AG04450 (cell line): ENCODE results near the gene TRDN. TPM values are rescaled to one million over a fixed set of nuclear protein-coding genes. Genes with fewer than 3 reads are reported as not detected.

ENCODE experiments used
- CTCF ChIA-PET: fragments of 300-600, 350-600 bp; formaldehyde crosslinking; extraction: SDS; loops from one replicate; lab custom pipeline; 2022; ENCODE audit warnings: antibody characterized with exemption, inconsistent platforms; lab: Charles Lee
- POLR2A ChIA-PET: fragments of 350-600 bp; formaldehyde crosslinking; extraction: SDS; loops from one replicate; lab custom pipeline; 2021; ENCODE audit warnings: antibody characterized with exemption, inconsistent platforms; lab: Yijun Ruan, JAX
- DNase-seq: peaks from one replicate; pipeline ENCODE4 v3.0.0-alpha.2; 2011; ENCODE audit warnings: low read depth, low spot score
- H3K27ac ChIP-seq: one replicate; pipeline ENCODE4 v1.5.1; 2012; ENCODE audit warnings: low read depth, low read length, control low read depth
- H3K27me3 ChIP-seq: one replicate; pipeline ENCODE4 v1.6.0; 2012; ENCODE audit warnings: low read length; ENCODE audit not compliant: control insufficient read depth, insufficient read depth
- H3K4me3 ChIP-seq: 2 replicates; pipeline ENCODE4 v1.5.1; 2011; ENCODE audit warnings: mild to moderate bottlenecking, low read depth, low read length, control low read depth
- H3K9me3 ChIP-seq: 2 replicates; pipeline ENCODE4 v1.5.1; 2012; ENCODE audit warnings: low read length; ENCODE audit not compliant: control insufficient read depth, insufficient read depth
- polyA plus RNA-seq: library from polyadenylated mRNA; depleted of rRNA; stranded (reverse); fragments of >200 nt; gene quantifications from 2 replicates; pipeline ENCODE4 v1.2.3, GENCODE V29; 2011
- TF ChIP-seq, protein P1 (sequence below): IDR thresholded peaks from 2 replicates; pipeline ENCODE4 v1.5.1; 2011; ENCODE audit warnings: low read depth, low read length, control low read depth, inconsistent platforms

The TRDN gene
- polyA plus RNA-seq, 1 experiment: not detected

DNA sequence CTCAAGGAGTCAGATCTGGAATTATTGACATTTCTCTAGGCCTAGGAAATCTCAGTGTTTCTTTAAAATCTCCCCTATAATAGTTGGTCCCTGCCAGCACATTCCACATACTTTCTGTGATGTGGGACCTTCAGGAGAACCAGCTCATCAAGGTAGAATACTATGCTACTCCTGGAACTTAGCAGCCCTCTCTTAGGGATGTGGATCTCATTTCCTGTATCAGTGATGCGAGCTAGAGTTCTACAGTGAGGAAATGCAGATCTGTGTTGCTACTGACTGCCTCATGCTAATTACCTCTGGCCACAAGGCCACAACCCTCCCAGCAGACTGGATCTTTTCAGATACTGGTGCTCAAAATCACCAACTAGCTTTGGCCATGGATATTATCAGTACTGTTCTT is 446.9 kb downstream of the TRDN start:
- Histone ChIP-seq H3K27ac (no peak overlapping the region), H3K27me3 (no peaks in the 10 kb centered on the region), H3K4me3 (no peak overlapping the region), H3K9me3 (peaks cover 3% of the 10 kb centered on the region; the same call in 1 of the 2 replicates)
- ChIA-PET CTCF (no interaction called here), POLR2A (no interaction called here)
- TF ChIP-seq, protein P1, sequence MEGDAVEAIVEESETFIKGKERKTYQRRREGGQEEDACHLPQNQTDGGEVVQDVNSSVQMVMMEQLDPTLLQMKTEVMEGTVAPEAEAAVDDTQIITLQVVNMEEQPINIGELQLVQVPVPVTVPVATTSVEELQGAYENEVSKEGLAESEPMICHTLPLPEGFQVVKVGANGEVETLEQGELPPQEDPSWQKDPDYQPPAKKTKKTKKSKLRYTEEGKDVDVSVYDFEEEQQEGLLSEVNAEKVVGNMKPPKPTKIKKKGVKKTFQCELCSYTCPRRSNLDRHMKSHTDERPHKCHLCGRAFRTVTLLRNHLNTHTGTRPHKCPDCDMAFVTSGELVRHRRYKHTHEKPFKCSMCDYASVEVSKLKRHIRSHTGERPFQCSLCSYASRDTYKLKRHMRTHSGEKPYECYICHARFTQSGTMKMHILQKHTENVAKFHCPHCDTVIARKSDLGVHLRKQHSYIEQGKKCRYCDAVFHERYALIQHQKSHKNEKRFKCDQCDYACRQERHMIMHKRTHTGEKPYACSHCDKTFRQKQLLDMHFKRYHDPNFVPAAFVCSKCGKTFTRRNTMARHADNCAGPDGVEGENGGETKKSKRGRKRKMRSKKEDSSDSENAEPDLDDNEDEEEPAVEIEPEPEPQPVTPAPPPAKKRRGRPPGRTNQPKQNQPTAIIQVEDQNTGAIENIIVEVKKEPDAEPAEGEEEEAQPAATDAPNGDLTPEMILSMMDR: no peak
- DNase-seq: no peak

DNA sequence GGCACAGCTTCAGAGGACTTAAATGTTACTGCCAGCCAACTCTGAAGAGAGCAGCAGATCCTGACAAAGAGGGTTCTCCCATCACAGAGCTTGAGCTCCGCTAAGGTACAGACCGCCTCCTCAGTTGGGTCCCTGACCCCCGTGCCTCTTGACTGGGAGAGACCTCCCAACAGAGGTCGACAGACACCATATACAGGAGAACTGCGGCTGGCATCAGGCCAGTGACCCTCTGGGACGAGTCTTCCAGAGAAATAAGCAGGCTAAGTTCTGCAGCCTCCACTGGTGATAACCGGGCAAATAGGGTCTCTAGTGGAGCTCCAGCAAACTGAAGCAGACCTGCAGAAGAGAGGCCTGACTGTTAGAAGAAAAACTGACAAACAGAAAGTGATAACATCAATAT is 453.8 kb downstream of the TRDN start:
- ChIA-PET CTCF (interaction anchor here (0.6 kb wide), 1 partner anchor 365 kb away, joined by 3 read pairs; no protein-coding TSS in a partner anchor), POLR2A (no interaction called here)
- H3K4me3 ChIP-seq: no peak overlapping the region
- peaks cover 11% of the 10 kb centered on the region; the same call in 1 of the 2 replicates for H3K9me3 ChIP-seq
- H3K27ac ChIP-seq: no peak overlapping the region
- TF ChIP-seq, protein P1: no peak
- H3K27me3 ChIP-seq: no peaks in the 10 kb centered on the region
- no peak for DNase-seq

DNA sequence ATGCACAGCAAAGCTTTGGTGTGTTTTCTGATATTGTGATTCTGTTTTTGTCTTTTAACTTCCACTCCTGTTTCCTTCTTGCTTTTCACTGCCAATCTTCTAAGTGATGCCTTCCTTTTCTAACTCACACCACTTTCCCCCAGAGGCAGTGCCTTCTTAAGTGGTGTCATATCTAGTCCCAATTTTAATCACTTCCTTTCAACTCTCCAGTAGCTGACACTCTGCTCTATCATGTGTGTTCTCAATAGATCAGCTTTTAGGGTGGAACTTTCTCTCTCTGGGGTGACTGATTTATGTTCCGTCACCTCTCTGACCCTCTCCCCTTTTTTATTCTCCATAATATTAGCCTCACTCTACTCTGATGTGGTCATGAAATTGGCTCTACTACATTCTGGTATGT is 460.0 kb downstream of the TRDN start:
- H3K27me3 ChIP-seq: no peaks in the 10 kb centered on the region
- ChIA-PET CTCF (no interaction called here), POLR2A (no interaction called here)
- H3K9me3 ChIP-seq: no peaks in the 10 kb centered on the region
- H3K27ac ChIP-seq: no peak overlapping the region
- TF ChIP-seq, protein P1: no peak
- no peak for DNase-seq
- no peak overlapping the region for H3K4me3 ChIP-seq

DNA sequence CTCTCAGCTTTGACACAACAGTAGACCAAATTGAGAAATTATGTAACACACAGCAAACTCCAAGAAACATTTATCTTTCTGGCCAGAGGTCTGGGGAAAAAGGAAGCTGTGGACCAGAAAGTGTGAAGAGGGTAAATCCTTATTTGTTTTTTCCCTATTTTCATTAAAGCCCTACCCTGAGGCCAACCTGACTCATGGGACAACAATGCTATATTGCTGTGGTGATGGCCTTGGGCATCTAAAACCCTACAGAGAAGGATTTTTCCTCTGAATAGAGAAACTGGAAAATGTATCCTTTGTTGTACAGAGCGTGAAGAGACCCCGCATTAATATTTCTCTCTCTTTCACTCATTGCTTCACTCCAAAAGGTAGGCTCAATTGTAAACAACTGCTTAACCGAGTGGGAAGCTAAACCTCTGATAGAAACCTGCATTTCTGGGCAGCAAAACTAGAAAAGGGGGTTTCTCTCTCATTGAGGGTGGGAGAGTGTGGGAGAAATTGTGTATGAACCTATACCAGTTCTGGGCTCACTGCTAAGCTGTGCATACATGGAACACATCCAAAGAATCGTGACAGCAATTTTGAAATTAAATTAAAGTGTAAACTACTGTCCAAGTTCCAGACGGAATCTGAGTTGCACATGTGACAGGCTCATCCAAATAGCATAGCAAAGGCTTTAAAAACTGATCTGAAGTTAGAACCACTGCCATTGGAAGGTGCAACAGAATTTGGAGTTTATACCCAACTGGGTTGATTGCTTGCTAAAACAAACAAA is 465.2 kb downstream of the TRDN start:
- DNase-seq: no peak
- H3K27me3 ChIP-seq: no peaks in the 10 kb centered on the region
- no peak overlapping the region for H3K27ac ChIP-seq
- TF ChIP-seq, protein P1: no peak
- H3K4me3 ChIP-seq: no peak overlapping the region
- ChIA-PET CTCF (no interaction called here), POLR2A (no interaction called here)
- H3K9me3 ChIP-seq: no peaks in the 10 kb centered on the region

DNA sequence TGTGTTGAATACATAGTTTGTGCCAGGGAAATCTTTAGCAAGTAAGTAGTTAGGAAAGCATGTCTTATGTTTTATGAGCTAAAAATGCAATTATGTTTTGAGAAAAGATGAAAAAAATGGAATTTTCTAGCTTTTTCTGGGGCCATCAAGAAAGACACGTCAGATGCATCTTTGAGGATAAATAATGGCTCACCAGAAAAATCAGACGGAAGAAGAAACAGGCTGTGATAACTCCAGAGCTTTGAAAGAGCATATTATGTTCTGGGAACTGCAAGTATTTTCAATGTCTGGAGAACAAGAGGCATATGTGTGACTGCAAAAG is 467.0 kb downstream of the TRDN start:
- POLR2A ChIA-PET: no interaction called here
- Histone ChIP-seq H3K27ac (no peak overlapping the region), H3K27me3 (no peaks in the 10 kb centered on the region), H3K9me3 (no peaks in the 10 kb centered on the region), H3K4me3 (no peak overlapping the region)
- no peak for DNase-seq
- TF ChIP-seq, protein P1: no peak
- CTCF ChIA-PET: no interaction called here
